Measurements from ENCODE around the gene NAALADL2. TPM values are rescaled to one million over a fixed set of nuclear protein-coding genes. Genes with fewer than 3 reads are reported as not detected.

Gene NAALADL2
- total RNA-seq, 5 donors from 2014 or later (not counting 1 experiment from before 2014, with no cell fraction given): 0.13 to 1.4 (median 0.36) TPM; not detected in 1

DNA sequence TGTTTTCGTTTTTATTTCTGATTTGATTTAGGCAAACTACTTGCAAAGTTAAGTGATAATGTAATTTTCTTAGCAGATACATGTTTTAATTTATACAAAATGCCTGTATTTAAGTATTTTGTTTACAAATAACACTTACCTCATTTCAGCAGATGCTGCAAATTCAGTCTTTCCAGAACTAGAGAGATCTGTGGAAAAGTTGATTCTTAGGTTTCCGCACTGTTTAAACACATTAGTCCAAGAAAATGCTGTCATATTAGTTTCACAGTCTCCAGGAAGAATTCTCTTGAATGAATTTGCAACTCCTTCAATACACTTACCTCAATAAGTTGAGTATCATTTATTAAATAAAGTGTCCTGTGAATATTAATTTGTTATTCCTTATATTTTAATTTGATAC lies 383.1 kb downstream of the NAALADL2 start:
- ChIA-PET POLR2A (no interaction called here), CTCF (no interaction called here)
- Mint-ChIP-seq H3K36me3 (no peaks in the 10 kb centered on the region), H3K27me3 (no peaks in the 10 kb centered on the region), H3K4me3 (no peak overlapping the region), H3K9me3 (peaks cover 0 to 8% (median 4%) of the 10 kb centered on the region in 3 donors), H3K4me1 (no peaks in the 10 kb centered on the region), H3K27ac (no peak overlapping the region)
- Histone ChIP-seq H3K4me3 (ENCODE audit: control insufficient read depth in 1 of 2, extremely low read depth in 1 of 2, low read length in 1 of 2) (no peak overlapping the region), H3K9me3 (no peaks in the 10 kb centered on the region), H3K27ac (ENCODE audit: low read length) (no peak overlapping the region), H3K36me3 (ENCODE audit: control insufficient read depth in 2 of 2, extremely low read depth in 1 of 2, insufficient read depth in 1 of 2, low read length in 1 of 2) (no peaks in the 10 kb centered on the region), H3K4me1 (ENCODE audit: control insufficient read depth in 1 of 2, extremely low read depth in 1 of 2, insufficient read depth in 2 of 2, low read length in 2 of 2) (no peaks in the 10 kb centered on the region), H3K27me3 (replicated peaks in 1 of 2; ENCODE audit: control insufficient read depth in 2 of 2, extremely low read depth in 1 of 2, insufficient read depth in 2 of 2, low read length in 1 of 2) (no peaks in the 10 kb centered on the region)
- no peak for ATAC-seq (replicated peaks in 1 of 4)
- no peak for DNase-seq
- no CpG with 5 or more reads among the region's 2 CpGs for WGBS (ENCODE audit: insufficient coverage)

DNA sequence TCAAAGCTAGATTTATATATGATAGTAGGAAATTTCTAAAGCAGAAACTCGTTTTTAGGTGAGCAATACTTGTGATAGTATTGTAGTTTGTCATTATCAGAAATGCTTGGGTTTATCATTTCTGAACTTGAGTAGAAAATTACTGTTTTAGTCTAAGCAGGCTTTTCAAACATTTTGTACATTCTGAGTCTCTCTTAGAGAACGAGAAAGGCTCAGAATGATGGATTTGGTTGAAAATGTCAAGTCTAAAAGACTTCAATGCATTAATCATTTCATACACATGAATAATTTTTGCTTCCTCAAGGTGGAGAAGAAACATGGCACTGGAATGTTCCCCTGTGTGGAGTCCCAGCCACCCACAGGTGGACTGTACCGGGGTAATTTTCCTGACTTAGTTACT lies 387.1 kb downstream of the NAALADL2 start:
- ChIA-PET POLR2A (no interaction called here), CTCF (no interaction called here)
- H3K9me3 Mint-ChIP-seq: peaks cover 1 to 8% (median 4%) of the 10 kb centered on the region in 3 donors
- no peak overlapping the region for H3K27ac ChIP-seq (ENCODE audit: low read length)
- H3K9me3 ChIP-seq: no peaks in the 10 kb centered on the region
- no CpG with 5 or more reads among the region's 3 CpGs for WGBS (ENCODE audit: insufficient coverage)
- H3K27me3 Mint-ChIP-seq: no peaks in the 10 kb centered on the region
- DNase-seq (no peak), ATAC-seq (replicated peaks in 1 of 4) (no peak)
- H3K27me3 ChIP-seq (replicated peaks in 1 of 2; ENCODE audit: control insufficient read depth in 2 of 2, extremely low read depth in 1 of 2, insufficient read depth in 2 of 2, low read length in 1 of 2): no peaks in the 10 kb centered on the region
- no peaks in the 10 kb centered on the region for H3K4me1 Mint-ChIP-seq
- no peak overlapping the region for H3K4me3 ChIP-seq (ENCODE audit: control insufficient read depth in 1 of 2, extremely low read depth in 1 of 2, low read length in 1 of 2)
- no peaks in the 10 kb centered on the region for H3K36me3 ChIP-seq (ENCODE audit: control insufficient read depth in 2 of 2, extremely low read depth in 1 of 2, insufficient read depth in 1 of 2, low read length in 1 of 2)
- H3K4me1 ChIP-seq (ENCODE audit: control insufficient read depth in 1 of 2, extremely low read depth in 1 of 2, insufficient read depth in 2 of 2, low read length in 2 of 2): no peaks in the 10 kb centered on the region
- H3K36me3 Mint-ChIP-seq: no peaks in the 10 kb centered on the region
- H3K27ac Mint-ChIP-seq: no peak overlapping the region
- H3K4me3 Mint-ChIP-seq: no peak overlapping the region

DNA sequence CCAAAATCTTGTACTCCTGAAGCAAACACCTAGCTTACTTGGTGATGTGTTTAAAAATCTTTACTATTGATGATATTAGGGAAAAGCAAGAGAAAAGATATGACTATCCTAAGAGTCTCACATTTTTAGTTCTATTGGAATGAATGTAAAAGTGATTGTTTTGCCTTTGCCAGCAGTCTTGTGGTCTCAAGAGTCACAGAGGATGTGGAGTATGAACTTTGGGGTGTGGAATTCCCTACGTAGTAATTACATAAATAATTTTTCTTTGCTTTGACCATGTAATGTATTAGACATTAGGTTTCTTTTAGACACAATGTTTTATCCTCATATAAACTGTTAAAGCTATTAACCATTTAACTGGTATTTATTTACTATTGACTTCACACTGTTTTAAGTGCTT lies 387.6 kb downstream of the NAALADL2 start:
- ChIA-PET CTCF (no interaction called here), POLR2A (no interaction called here)
- Histone ChIP-seq H3K9me3 (no peaks in the 10 kb centered on the region), H3K27me3 (replicated peaks in 1 of 2; ENCODE audit: control insufficient read depth in 2 of 2, extremely low read depth in 1 of 2, insufficient read depth in 2 of 2, low read length in 1 of 2) (no peaks in the 10 kb centered on the region), H3K36me3 (ENCODE audit: control insufficient read depth in 2 of 2, extremely low read depth in 1 of 2, insufficient read depth in 1 of 2, low read length in 1 of 2) (no peaks in the 10 kb centered on the region), H3K4me3 (ENCODE audit: control insufficient read depth in 1 of 2, extremely low read depth in 1 of 2, low read length in 1 of 2) (no peak overlapping the region), H3K27ac (ENCODE audit: low read length) (no peak overlapping the region), H3K4me1 (ENCODE audit: control insufficient read depth in 1 of 2, extremely low read depth in 1 of 2, insufficient read depth in 2 of 2, low read length in 2 of 2) (no peaks in the 10 kb centered on the region)
- Mint-ChIP-seq H3K4me3 (no peak overlapping the region), H3K27me3 (no peaks in the 10 kb centered on the region), H3K27ac (no peak overlapping the region), H3K9me3 (peaks cover 3 to 14% (median 4%) of the 10 kb centered on the region in 3 donors), H3K36me3 (no peaks in the 10 kb centered on the region), H3K4me1 (no peaks in the 10 kb centered on the region)
- DNase-seq: no peak
- WGBS (ENCODE audit: insufficient coverage): no CpG with 5 or more reads among the region's 1 CpG
- no peak for ATAC-seq (replicated peaks in 1 of 4)

DNA sequence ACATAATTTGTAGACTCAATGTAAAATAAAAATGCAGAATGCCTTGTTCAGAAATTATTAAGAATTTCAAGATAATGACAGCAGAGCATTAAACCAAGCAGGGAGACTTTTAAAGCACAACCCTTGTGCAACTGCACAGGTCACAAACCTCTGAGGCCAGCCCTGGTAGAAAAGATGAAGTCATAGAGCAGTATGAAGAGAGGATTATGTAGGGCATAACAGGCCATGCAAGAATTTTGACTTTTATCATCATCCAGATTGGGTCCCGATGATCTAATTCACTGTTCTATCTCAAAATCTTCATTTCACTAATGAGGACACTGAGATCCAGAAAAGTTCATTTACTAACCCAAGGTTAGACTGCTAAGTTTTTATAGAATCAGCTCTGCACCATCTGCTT lies 388.5 kb downstream of the NAALADL2 start:
- no peak overlapping the region for H3K27ac ChIP-seq (ENCODE audit: low read length)
- H3K4me3 ChIP-seq (ENCODE audit: control insufficient read depth in 1 of 2, extremely low read depth in 1 of 2, low read length in 1 of 2): no peak overlapping the region
- 100% methylated on average over 1 of the region's 1 CpG for WGBS (ENCODE audit: insufficient coverage)
- no peaks in the 10 kb centered on the region for H3K27me3 ChIP-seq (replicated peaks in 1 of 2; ENCODE audit: control insufficient read depth in 2 of 2, extremely low read depth in 1 of 2, insufficient read depth in 2 of 2, low read length in 1 of 2)
- Mint-ChIP-seq H3K4me3 (no peak overlapping the region), H3K4me1 (no peaks in the 10 kb centered on the region), H3K36me3 (no peaks in the 10 kb centered on the region), H3K27ac (no peak overlapping the region), H3K9me3 (peaks cover 3 to 21% (median 4%) of the 10 kb centered on the region in 3 donors), H3K27me3 (no peaks in the 10 kb centered on the region)
- ChIA-PET CTCF (interaction anchor here in 1 of 2 donors (0.5 kb wide), 1 partner anchor 1054 kb away, joined by 4 read pairs; no protein-coding TSS in a partner anchor), POLR2A (no interaction called here)
- no peaks in the 10 kb centered on the region for H3K36me3 ChIP-seq (ENCODE audit: control insufficient read depth in 2 of 2, extremely low read depth in 1 of 2, insufficient read depth in 1 of 2, low read length in 1 of 2)
- no peaks in the 10 kb centered on the region for H3K9me3 ChIP-seq
- no peaks in the 10 kb centered on the region for H3K4me1 ChIP-seq (ENCODE audit: control insufficient read depth in 1 of 2, extremely low read depth in 1 of 2, insufficient read depth in 2 of 2, low read length in 2 of 2)
- ATAC-seq (replicated peaks in 1 of 4) (no peak), DNase-seq (no peak)

DNA sequence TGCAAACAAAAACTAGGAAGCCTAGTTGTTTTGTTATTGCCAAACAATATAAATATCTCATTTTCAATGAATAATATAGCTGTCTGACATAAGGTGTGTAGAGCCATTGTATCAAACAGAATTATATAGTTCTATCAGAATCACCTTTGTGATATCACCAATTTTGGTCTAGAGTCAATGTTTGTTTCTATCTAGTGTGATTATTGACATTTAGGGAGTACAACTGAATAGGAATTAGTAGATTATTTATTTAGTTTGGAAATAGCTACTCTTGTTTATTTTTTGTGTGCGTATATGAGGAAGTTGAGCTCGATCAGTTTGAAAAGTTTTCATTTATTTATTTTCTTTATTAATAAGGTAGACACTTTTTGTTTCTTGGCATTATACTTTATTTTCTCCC lies 389.7 kb downstream of the NAALADL2 start:
- CTCF ChIA-PET: no interaction called here
- H3K4me3 ChIP-seq (ENCODE audit: control insufficient read depth in 1 of 2, extremely low read depth in 1 of 2, low read length in 1 of 2): no peak overlapping the region
- POLR2A ChIA-PET: no interaction called here
- H3K27me3 ChIP-seq (replicated peaks in 1 of 2; ENCODE audit: control insufficient read depth in 2 of 2, extremely low read depth in 1 of 2, insufficient read depth in 2 of 2, low read length in 1 of 2): no peaks in the 10 kb centered on the region
- Mint-ChIP-seq H3K9me3 (peaks cover 4 to 23% (median 5%) of the 10 kb centered on the region in 3 donors), H3K4me3 (no peak overlapping the region), H3K27ac (no peak overlapping the region), H3K4me1 (no peaks in the 10 kb centered on the region), H3K36me3 (no peaks in the 10 kb centered on the region), H3K27me3 (no peaks in the 10 kb centered on the region)
- no CpG with 5 or more reads among the region's 2 CpGs for WGBS (ENCODE audit: insufficient coverage)
- no peaks in the 10 kb centered on the region for H3K4me1 ChIP-seq (ENCODE audit: control insufficient read depth in 1 of 2, extremely low read depth in 1 of 2, insufficient read depth in 2 of 2, low read length in 2 of 2)
- DNase-seq (no peak), ATAC-seq (replicated peaks in 1 of 4) (no peak)
- H3K9me3 ChIP-seq: no peaks in the 10 kb centered on the region
- H3K36me3 ChIP-seq (ENCODE audit: control insufficient read depth in 2 of 2, extremely low read depth in 1 of 2, insufficient read depth in 1 of 2, low read length in 1 of 2): no peaks in the 10 kb centered on the region
- no peak overlapping the region for H3K27ac ChIP-seq (ENCODE audit: low read length)

DNA sequence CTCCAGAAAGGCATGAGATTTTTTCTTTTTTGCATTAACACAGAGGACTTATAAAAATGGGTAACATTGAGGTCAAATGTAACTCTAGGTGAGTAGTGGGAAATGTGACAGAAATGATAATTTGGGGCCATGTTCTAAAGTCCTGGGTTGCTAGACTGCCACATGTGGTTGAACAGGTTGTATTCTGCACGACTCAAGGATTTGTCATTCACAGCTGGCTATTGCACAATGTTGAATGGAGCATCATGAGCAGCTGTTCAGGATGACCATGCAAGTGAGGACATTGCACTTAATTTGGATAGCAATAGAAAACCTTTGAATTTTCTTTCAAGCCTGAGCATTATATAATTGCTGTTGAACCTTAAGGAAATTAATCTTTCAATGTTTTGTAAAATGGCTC lies 396.6 kb downstream of the NAALADL2 start:
- 64% methylated on average over 1 of the region's 1 CpG for WGBS (ENCODE audit: insufficient coverage)

DNA sequence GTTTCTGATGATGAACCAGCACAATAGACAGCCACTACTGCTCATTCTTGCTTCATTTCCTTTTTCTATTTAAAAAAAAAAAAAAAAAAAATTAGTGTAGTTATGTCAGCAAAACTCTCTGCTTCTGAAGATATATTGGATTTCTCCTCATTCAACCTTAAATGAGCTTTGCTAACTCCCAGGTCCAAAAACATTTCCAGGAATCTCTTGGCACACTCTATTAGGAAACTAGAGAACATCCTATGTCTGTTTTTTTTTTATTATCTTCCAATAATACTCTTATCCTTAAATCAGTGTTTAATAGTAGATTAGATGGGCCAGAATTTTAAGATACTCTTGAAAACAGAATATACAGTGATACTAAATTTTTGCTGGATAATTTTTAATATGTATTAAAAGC lies 398.0 kb downstream of the NAALADL2 start:
- POLR2A ChIA-PET: no interaction called here
- CTCF ChIA-PET: interaction anchor here in 1 of 2 donors (0.6 kb wide), 1 partner anchor 78 kb away, joined by 9 read pairs; no protein-coding TSS in a partner anchor
- Histone ChIP-seq H3K9me3 (no peaks in the 10 kb centered on the region), H3K4me1 (ENCODE audit: control insufficient read depth in 1 of 2, extremely low read depth in 1 of 2, insufficient read depth in 2 of 2, low read length in 2 of 2) (no peaks in the 10 kb centered on the region), H3K36me3 (ENCODE audit: control insufficient read depth in 2 of 2, extremely low read depth in 1 of 2, insufficient read depth in 1 of 2, low read length in 1 of 2) (no peaks in the 10 kb centered on the region), H3K27ac (ENCODE audit: low read length) (no peak overlapping the region), H3K4me3 (ENCODE audit: control insufficient read depth in 1 of 2, extremely low read depth in 1 of 2, low read length in 1 of 2) (no peak overlapping the region), H3K27me3 (replicated peaks in 1 of 2; ENCODE audit: control insufficient read depth in 2 of 2, extremely low read depth in 1 of 2, insufficient read depth in 2 of 2, low read length in 1 of 2) (no peaks in the 10 kb centered on the region)
- ATAC-seq (replicated peaks in 1 of 4) (no peak), DNase-seq (no peak)
- Mint-ChIP-seq H3K4me3 (no peak overlapping the region), H3K36me3 (no peaks in the 10 kb centered on the region), H3K27ac (no peak overlapping the region), H3K27me3 (no peaks in the 10 kb centered on the region), H3K4me1 (no peaks in the 10 kb centered on the region), H3K9me3 (peaks cover 0 to 7% (median 3%) of the 10 kb centered on the region in 3 donors)

More for the DNA sequence above, 396.6 kb downstream of the NAALADL2 start:
- H3K36me3 Mint-ChIP-seq: no peaks in the 10 kb centered on the region
- H3K27ac ChIP-seq (ENCODE audit: low read length): no peak overlapping the region
- H3K4me1 Mint-ChIP-seq: no peaks in the 10 kb centered on the region
- no peaks in the 10 kb centered on the region for H3K36me3 ChIP-seq (ENCODE audit: control insufficient read depth in 2 of 2, extremely low read depth in 1 of 2, insufficient read depth in 1 of 2, low read length in 1 of 2)
- H3K4me1 ChIP-seq (ENCODE audit: control insufficient read depth in 1 of 2, extremely low read depth in 1 of 2, insufficient read depth in 2 of 2, low read length in 2 of 2): no peaks in the 10 kb centered on the region
- H3K27me3 ChIP-seq (replicated peaks in 1 of 2; ENCODE audit: control insufficient read depth in 2 of 2, extremely low read depth in 1 of 2, insufficient read depth in 2 of 2, low read length in 1 of 2): no peaks in the 10 kb centered on the region
- H3K27me3 Mint-ChIP-seq: no peaks in the 10 kb centered on the region
- peaks cover 0 to 16% (median 6%) of the 10 kb centered on the region in 3 donors for H3K9me3 Mint-ChIP-seq
- no peak overlapping the region for H3K4me3 ChIP-seq (ENCODE audit: control insufficient read depth in 1 of 2, extremely low read depth in 1 of 2, low read length in 1 of 2)
- DNase-seq (no peak), ATAC-seq (replicated peaks in 1 of 4) (no peak)
- ChIA-PET POLR2A (no interaction called here), CTCF (interaction anchor here in 1 of 2 donors (0.6 kb wide), 1 partner anchor 1080 kb away, joined by 3 read pairs; no protein-coding TSS in a partner anchor)
- H3K27ac Mint-ChIP-seq: no peak overlapping the region
- no peak overlapping the region for H3K4me3 Mint-ChIP-seq
- no peaks in the 10 kb centered on the region for H3K9me3 ChIP-seq
